Loucy (cell line): ENCODE data around the gene GJA10.

Experiments used
- H2AFZ ChIP-seq: fragments of 200-600 bp; sonication (generic); 2 replicates; pipeline ENCODE4 v1.6.0; 2016; ENCODE audit warnings: antibody characterized with exemption, mild to moderate bottlenecking, low read length, moderate library complexity
- H3F3A ChIP-seq: fragments of 200-600 bp; 2 replicates; pipeline ENCODE4 v1.6.0; 2016; ENCODE audit warnings: antibody characterized with exemption, low read depth, mild to moderate bottlenecking
- H3K27me3 ChIP-seq: fragments of 200-600 bp; sonication (generic); 2 replicates; pipeline ENCODE4 v1.6.1; 2014; ENCODE audit warnings: low read length, mild to moderate bottlenecking; ENCODE audit not compliant: insufficient read depth, poor library complexity, severe bottlenecking
- H3K36me3 ChIP-seq: fragments of 200-600 bp; sonication (generic); 2 replicates; pipeline ENCODE4 v1.6.1; 2016; ENCODE audit warnings: low read length; ENCODE audit not compliant: insufficient read depth
- H3K4me1 ChIP-seq: fragments of 200-600 bp; sonication (generic); 2 replicates; pipeline ENCODE4 v1.5.1; 2014; ENCODE audit warnings: low read length, mild to moderate bottlenecking; ENCODE audit not compliant: insufficient read depth, poor library complexity, severe bottlenecking
- H3K4me2 ChIP-seq: fragments of 200-600 bp; sonication (generic); 2 replicates; pipeline ENCODE4 v1.6.0; 2014; ENCODE audit warnings: antibody characterized with exemption, low read length, low read depth, mild to moderate bottlenecking; ENCODE audit not compliant: poor library complexity, severe bottlenecking
- H3K4me3 ChIP-seq: fragments of 200-600 bp; sonication (generic); 2 replicates; pipeline ENCODE4 v1.5.1; 2014; ENCODE audit warnings: low read length, mild to moderate bottlenecking, mixed read lengths; ENCODE audit not compliant: poor library complexity, severe bottlenecking
- H3K79me2 ChIP-seq: fragments of 200-600 bp; sonication (generic); 2 replicates; pipeline ENCODE4 v1.6.1; 2014; ENCODE audit warnings: low read length; ENCODE audit not compliant: insufficient read depth
- H3K9ac ChIP-seq: fragments of 200-600 bp; sonication (generic); 2 replicates; pipeline ENCODE4 v1.6.0; 2014; ENCODE audit warnings: mild to moderate bottlenecking, low read depth, low read length, moderate library complexity; ENCODE audit not compliant: poor library complexity, severe bottlenecking
- H3K9me2 ChIP-seq: fragments of 200-600 bp; sonication (generic); replicated peaks from 2 replicates; pipeline ENCODE4 v1.6.1; 2016; ENCODE audit warnings: low read depth, low read length, mixed read lengths
- H3K9me3 ChIP-seq: fragments of 200-600 bp; sonication (generic); 2 replicates; pipeline ENCODE4 v1.6.1; 2014; ENCODE audit warnings: mild to moderate bottlenecking, antibody characterized with exemption, low read length, low read depth; ENCODE audit not compliant: insufficient read depth
- H4K20me1 ChIP-seq: fragments of 200-600 bp; sonication (generic); 2 replicates; pipeline ENCODE4 v1.6.0; 2014; ENCODE audit warnings: antibody characterized with exemption, low read length, mild to moderate bottlenecking; ENCODE audit not compliant: insufficient read depth, poor library complexity, severe bottlenecking
- CTCF ChIP-seq: fragments of 200-600 bp; sonication (generic); conservative IDR thresholded peaks from 2 replicates; pipeline ENCODE4 v1.5.1; 2014; ENCODE audit warnings: mild to moderate bottlenecking, antibody characterized with exemption, low read length
- EZH2phosphoT487 ChIP-seq: fragments of 200-600 bp; IDR thresholded peaks from 2 replicates; pipeline ENCODE4 v1.6.1; 2018; ENCODE audit warnings: antibody characterized with exemption, mild to moderate bottlenecking, moderate library complexity, borderline replicate concordance

The GJA10 gene

GRCh38 chr6:89932245-89932802, 38.1 kb downstream of the GJA10 start:
- Histone ChIP-seq H3K9me3 (no peaks in the 10 kb centered on the region), H4K20me1 (no peaks in the 10 kb centered on the region), H3F3A (no peaks in the 10 kb centered on the region), H3K4me2 (no peak overlapping the region), H3K4me1 (peaks cover 6% of the 10 kb centered on the region), H3K9ac (no peak overlapping the region), H3K9me2 (no peaks in the 10 kb centered on the region), H3K36me3 (peaks cover 42% of the 10 kb centered on the region), H2AFZ (no peak overlapping the region), H3K4me3 (no peak overlapping the region), H3K79me2 (no peaks in the 10 kb centered on the region), H3K27me3 (no peaks in the 10 kb centered on the region)
- no peak for TF ChIP-seq EZH2phosphoT487
- no peak for TF ChIP-seq CTCF

DNA sequence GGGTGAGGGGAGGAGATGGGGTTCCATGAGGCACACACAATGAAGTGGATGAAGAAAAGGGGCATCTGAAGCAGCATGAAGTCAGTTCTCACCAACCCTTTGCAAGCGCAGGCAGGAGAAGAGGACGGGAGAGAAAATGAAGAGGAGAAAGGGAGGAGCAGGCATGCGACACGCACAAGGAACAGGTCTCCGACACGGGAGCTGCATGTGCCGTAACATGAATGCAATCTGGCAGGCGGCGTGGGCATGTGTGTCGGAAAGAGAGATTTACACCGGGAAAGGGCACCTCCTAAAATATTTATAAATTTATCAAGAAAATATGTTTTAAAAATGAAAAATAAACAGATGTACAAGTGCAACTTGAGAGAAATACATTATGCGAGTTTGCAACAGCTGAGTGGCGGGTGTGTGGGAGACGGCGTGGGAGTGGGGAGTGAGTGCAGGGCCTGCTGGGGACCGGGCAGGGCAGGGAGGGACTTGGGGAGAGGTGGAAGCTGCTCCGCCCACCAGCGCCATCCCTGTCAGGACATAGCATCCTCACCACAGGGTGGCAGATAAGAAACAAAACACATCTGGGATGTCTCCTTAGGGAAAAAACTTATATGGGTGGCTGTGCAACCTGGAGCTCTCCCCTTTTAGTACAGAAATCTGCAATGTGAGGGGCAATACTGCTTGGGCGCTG, 40.6 kb downstream of the GJA10 start:
- Histone ChIP-seq H2AFZ (no peak overlapping the region), H3K36me3 (peaks cover 43% of the 10 kb centered on the region)

GRCh38 chr6:89936177-89936576, 41.9 kb downstream of the GJA10 start:
- H3K36me3 ChIP-seq, result peaks cover 41% of the 10 kb centered on the region
- H2AFZ ChIP-seq, result no peak overlapping the region
- H3K4me3 ChIP-seq, result no peak overlapping the region
- H3F3A ChIP-seq, result no peaks in the 10 kb centered on the region
- no peak overlapping the region for H3K4me2 ChIP-seq
- no peaks in the 10 kb centered on the region for H3K9me2 ChIP-seq
- H4K20me1 ChIP-seq, result no peaks in the 10 kb centered on the region
- no peaks in the 10 kb centered on the region for H3K4me1 ChIP-seq
- no peak overlapping the region for H3K9ac ChIP-seq
- TF ChIP-seq CTCF (no peak), EZH2phosphoT487 (no peak)
- no peaks in the 10 kb centered on the region for H3K27me3 ChIP-seq
- no peaks in the 10 kb centered on the region for H3K9me3 ChIP-seq
- H3K79me2 ChIP-seq, result no peaks in the 10 kb centered on the region

More for the DNA sequence above, 40.6 kb downstream of the GJA10 start:
- Histone ChIP-seq H3F3A (no peaks in the 10 kb centered on the region), H3K9me2 (no peaks in the 10 kb centered on the region), H3K9me3 (no peaks in the 10 kb centered on the region), H3K79me2 (no peaks in the 10 kb centered on the region), H3K9ac (no peak overlapping the region), H3K4me2 (no peak overlapping the region), H4K20me1 (no peaks in the 10 kb centered on the region), H3K27me3 (no peaks in the 10 kb centered on the region), H3K4me3 (no peak overlapping the region), H3K4me1 (peaks cover 1% of the 10 kb centered on the region)
- TF ChIP-seq EZH2phosphoT487, result no peak
- no peak for TF ChIP-seq CTCF
